Hindlimb muscle (tissue), 1 donor: ENCODE measurements around the gene APP. TPM values are rescaled to one million over a fixed set of nuclear protein-coding genes. Genes with fewer than 3 reads are reported as not detected.
"Not testable (repeated sequence)": the region's sequence is repeated elsewhere in the genome, so short reads cannot be mapped to it uniquely, and the experiment has no call there.

Experiments
- DNase-seq: peaks from one replicate; pipeline ENCODE4 v3.0.0-alpha.2; 2013
- polyA plus RNA-seq: library from polyadenylated mRNA; unstranded; fragments of 120-200 nt; gene quantifications from one replicate; pipeline ENCODE4 v1.2.1, GENCODE V29; 2013; ENCODE audit not compliant: insufficient read length

APP gene
- polyA plus RNA-seq, 1 donor, result 242 TPM

- DNase-seq, result no peak
These were observed 151.3 kb downstream of the APP start for GRCh38 chr21:26019236-26019635.

GRCh38 chr21:26013970-26014369 lies 156.6 kb downstream of the APP start:
- DNase-seq, result no peak

GRCh38 chr21:26012482-26012881 lies 158.1 kb downstream of the APP start:
- DNase-seq, result not testable (repeated sequence)

GRCh38 chr21:26011292-26011940 lies 159.2 kb downstream of the APP start:
- DNase-seq, result no peak

GRCh38 chr21:26007951-26008498 lies 162.5 kb downstream of the APP start:
- no peak for DNase-seq

- no peak for DNase-seq
These were observed 165.1 kb downstream of the APP start for GRCh38 chr21:26005464-26005863.

GRCh38 chr21:26003404-26003803 lies 167.2 kb downstream of the APP start:
- no peak for DNase-seq

GRCh38 chr21:26001356-26001755 lies 169.2 kb downstream of the APP start:
- no peak for DNase-seq

GRCh38 chr21:25999921-26000582 lies 170.5 kb downstream of the APP start:
- DNase-seq, result no peak

GRCh38 chr21:25997788-25998611 lies 172.6 kb downstream of the APP start:
- DNase-seq, result no peak

- DNase-seq, result no peak
These were observed 175.3 kb downstream of the APP start for GRCh38 chr21:25995278-25995677.

- no peak for DNase-seq
These were observed 175.8 kb downstream of the APP start for GRCh38 chr21:25994758-25995163.

GRCh38 chr21:25988738-25989137 lies 181.8 kb downstream of the APP start:
- DNase-seq, result no peak

GRCh38 chr21:25987531-25987930 lies 183.0 kb downstream of the APP start:
- no peak for DNase-seq

- DNase-seq, result no peak
These were observed 183.6 kb downstream of the APP start for GRCh38 chr21:25986928-25987327.

GRCh38 chr21:25985990-25986389 lies 184.6 kb downstream of the APP start:
- DNase-seq, result no peak

GRCh38 chr21:25984538-25984937 lies 186.0 kb downstream of the APP start:
- DNase-seq, result no peak

GRCh38 chr21:25983745-25984144 lies 186.8 kb downstream of the APP start:
- no peak for DNase-seq

- DNase-seq, result no peak
These were observed 189.9 kb downstream of the APP start for GRCh38 chr21:25980710-25981109.

GRCh38 chr21:25979845-25980616 lies 190.5 kb downstream of the APP start:
- DNase-seq, result no peak

- DNase-seq, result no peak
These were observed 193.4 kb downstream of the APP start for GRCh38 chr21:25977068-25977611.

- no peak for DNase-seq
These were observed 195.6 kb downstream of the APP start for GRCh38 chr21:25974964-25975363.
